ENCODE data around the gene GABRP.
"Not testable (repeated sequence)": the region's sequence is repeated elsewhere in the genome, so short reads cannot be mapped to it uniquely, and the experiment has no call there.

Gene GABRP, protein sequence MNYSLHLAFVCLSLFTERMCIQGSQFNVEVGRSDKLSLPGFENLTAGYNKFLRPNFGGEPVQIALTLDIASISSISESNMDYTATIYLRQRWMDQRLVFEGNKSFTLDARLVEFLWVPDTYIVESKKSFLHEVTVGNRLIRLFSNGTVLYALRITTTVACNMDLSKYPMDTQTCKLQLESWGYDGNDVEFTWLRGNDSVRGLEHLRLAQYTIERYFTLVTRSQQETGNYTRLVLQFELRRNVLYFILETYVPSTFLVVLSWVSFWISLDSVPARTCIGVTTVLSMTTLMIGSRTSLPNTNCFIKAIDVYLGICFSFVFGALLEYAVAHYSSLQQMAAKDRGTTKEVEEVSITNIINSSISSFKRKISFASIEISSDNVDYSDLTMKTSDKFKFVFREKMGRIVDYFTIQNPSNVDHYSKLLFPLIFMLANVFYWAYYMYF

DNA sequence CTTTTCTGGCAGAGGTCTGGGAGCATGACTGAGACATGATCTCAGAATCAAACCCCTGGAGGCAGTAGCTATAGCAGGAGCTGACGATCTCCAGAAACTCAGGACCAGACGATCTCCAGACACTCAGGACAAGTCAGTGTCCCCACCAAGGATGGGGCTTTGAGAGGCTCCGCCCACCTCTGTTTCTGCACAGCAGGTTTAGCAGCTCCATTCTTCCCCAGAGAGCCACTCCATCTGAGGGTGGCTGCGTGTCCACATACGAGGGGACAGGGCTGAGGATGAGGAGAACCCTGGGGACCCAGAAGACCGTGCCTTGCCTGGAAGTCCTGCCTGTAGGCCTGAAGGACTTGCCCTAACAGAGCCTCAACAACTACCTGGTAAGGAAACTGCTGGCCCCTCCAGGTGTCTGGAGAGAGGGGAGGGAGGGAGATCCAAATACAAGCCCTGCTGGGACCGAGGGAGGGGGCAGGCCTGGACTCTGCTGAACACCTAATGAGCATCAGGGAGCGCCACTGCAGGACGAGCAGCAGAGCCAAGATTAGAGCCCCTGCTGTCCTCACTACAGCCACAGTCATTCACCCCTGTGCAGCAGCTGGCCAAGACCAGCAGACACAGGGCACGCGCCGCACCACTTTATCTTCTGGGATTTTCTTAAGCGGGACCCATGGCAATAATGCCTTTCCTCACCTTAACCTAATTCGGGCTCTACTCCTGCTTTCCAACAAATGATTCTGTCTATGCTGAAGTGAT lies at the start of gene GABRP:
GABRP (plus strand) TSS at position 228 of the 750 bp plus-strand sequence. CDS start 4,891 bp downstream, outside the sequence.
- no peak for DNase-seq (ENCODE audit: low read depth, low spot score)

DNA sequence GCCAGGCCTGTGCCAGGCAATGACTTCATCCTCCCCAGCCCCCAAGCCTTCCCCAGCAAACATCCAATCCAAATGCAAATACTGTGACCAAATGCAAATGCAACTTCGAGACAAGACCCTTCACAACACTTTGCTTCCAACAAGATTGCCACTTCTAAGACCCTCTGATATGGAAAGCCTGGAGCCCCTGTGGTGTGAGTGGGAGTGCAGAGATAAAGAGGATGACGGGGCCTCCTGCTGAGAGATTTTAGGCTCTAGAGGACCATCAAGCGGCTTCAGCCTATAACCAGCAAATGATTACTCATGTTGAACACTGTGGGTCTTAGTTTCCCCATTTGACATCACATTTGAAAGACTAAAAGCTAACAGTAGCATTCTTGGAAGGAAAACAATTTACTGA lies 46.6 kb upstream of the GABRP start:
- no peak for DNase-seq (ENCODE audit: low read depth, low spot score)

- DNase-seq (ENCODE audit: low read depth, low spot score), result no peak
These were observed 45.9 kb upstream of the GABRP start for GRCh38 chr5:170737591-170737990.

GRCh38 chr5:170738840-170739239 lies 44.7 kb upstream of the GABRP start:
- no peak for DNase-seq (ENCODE audit: low read depth, low spot score)

DNA sequence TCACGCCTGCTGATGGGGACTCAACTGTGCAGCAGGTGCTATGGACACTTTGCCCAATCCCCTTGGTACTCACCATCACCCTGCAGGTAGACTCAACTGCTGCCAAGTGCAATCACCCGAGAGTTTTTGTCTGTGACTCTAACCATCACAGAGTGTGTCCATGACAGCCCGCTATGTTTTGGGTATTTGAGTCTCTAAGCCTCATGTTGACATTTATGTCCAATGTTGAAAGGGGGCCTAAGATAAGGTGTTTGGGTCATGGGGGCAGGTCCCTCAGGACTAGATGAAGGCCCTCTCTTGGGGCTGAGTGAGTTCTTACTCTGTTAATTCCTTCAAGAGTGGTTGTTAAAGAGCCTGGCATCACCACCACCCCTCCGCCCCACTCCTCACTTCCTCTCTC lies 44.1 kb upstream of the GABRP start:
- no peak for DNase-seq (ENCODE audit: low read depth, low spot score)

GRCh38 chr5:170740551-170741205 lies 42.8 kb upstream of the GABRP start:
- no peak for DNase-seq (ENCODE audit: low read depth, low spot score)

DNA sequence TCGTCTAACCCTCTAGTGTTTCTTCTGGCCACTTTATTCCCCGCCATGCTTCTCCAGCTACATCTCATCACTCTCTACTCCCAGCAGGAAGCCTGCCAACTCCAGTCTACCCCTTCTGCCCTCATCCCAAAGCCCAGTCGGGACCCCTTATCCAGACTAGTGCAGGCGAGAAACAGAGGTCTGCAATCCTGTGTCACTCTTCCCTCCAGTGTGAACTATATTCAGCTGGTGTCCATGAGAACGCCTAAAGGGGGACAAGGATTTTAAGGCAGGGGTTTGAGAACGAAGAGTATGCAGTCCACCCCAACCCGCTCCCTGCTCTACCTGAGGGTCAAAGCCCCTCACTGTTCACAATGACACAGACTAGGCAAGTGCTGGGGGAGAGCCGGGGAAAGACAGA lies 41.7 kb upstream of the GABRP start:
- no peak for DNase-seq (ENCODE audit: low read depth, low spot score)

DNA sequence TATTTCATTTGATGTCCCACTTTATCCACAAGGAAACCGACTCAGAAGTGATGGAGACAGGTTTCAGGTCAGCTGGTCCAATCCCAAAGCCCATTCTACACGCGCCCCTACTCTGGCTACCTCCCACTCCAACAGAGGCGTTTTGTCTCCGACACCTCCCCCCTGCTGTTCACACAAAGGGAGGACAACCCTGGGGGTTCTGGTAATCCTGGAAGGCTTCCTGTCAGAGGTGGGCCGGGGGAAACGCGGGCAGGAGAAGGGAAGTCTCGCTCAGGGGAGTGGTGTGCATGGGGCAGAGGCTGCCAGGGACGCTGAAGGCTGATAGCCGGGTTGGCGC lies 39.7 kb upstream of the GABRP start:
- DNase-seq (ENCODE audit: low read depth, low spot score), result no peak

DNA sequence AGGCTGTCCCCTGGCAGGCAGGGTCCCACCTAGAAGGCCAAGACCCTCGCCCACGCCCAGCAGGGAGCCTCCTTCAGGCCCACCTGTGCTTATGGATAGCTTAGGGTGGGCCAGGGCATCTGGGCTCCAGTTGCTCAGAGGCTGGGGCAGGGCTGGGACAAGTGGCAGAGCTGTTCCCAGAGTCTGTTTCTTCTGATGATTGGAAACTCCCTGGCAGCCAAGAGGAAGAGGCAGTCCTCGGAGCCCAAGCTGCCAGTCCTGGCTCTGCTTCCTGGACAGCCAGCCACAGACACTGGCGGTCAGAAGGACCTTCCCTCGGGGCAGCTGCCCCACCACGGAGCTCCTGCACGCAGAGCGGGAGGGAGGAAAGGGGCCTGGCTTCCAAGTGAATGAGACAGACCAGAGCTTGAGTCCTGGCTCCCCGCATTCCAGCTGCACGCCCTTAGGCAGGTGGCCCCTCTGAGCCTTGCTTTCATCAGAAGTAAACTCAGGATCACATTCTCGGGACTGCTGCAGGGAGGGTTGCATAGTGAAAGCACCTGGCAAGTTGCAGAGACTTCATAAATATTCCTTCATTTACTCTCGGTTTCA lies 37.9 kb upstream of the GABRP start:
- peak; percentile 50 for DNase-seq (ENCODE audit: low read depth, low spot score)

DNA sequence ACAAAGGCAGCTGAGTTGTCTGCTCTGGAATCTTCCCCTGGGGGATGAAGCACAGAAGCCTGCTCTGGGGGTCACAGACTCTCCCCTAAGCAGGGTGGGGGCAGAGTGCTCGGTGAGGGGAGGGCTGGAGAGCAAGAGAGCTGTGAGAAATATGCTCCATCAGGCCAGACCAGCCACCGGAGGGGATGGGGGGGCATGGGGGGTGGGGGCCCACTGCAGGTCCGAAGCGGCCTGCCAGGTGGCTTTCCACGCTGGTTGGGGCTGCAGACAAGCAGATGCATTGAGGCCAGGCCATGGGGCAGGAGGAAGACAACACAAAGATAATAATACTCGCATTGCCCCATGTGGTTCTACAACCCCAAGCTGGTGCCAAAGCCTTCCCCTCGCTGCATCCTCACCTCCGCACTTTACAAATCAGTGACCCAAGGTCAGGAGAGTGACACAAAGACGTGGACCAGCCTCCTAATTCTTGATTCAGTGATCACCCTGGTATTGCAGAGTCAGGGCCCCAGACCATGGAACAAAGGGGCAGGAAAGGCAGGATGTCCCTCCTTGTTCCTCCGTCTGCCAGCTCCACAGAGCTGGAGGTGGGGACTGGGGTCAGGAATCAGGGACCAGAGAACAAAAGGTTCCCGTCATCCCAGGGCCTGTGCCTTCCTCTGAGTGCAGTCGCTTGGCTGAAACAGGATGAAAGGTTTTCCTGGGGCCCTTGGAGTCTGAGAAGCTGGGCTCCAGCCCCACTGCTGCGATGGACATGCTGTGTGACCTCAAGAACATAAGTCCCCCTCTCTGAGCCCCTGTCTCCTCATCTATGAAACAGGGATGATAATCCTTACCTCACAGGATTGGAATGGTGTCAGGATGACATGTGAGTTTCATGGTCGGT lies 37.2 kb upstream of the GABRP start:
- no peak for DNase-seq (ENCODE audit: low read depth, low spot score)

GRCh38 chr5:170746961-170747340 lies 36.6 kb upstream of the GABRP start:
- DNase-seq (ENCODE audit: low read depth, low spot score), result no peak

- no peak for DNase-seq (ENCODE audit: low read depth, low spot score)
These were observed 36.2 kb upstream of the GABRP start for GRCh38 chr5:170747357-170747756.

GRCh38 chr5:170747851-170748250 lies 35.7 kb upstream of the GABRP start:
- DNase-seq (ENCODE audit: low read depth, low spot score), result peak; percentile 27

DNA sequence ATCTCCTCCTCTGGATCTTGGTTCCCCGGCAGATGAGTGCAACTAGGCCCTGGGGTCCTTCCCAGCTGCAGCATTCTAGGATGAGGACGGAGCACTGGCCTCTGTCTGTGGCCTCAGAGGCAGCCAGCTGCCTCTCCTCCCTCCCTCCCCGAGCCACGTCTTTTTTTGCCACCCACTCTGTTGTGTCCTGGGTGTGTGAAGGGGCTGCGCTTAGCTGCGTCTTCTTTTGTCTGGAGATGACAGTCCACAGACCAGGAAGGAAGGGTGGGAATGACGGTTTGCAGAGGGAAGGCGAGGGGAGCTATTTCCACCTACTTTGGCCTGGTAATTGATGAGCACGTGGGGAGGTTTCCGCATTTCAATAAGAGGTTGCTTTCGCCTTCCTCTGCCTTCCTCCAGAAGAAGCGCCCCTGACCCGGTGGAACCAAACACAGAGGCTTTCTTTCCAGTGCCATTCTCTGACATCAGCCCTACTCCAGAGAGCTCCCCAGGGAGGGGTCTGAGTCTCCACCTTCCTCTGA lies 34.5 kb upstream of the GABRP start:
- DNase-seq (ENCODE audit: low read depth, low spot score), result no peak

DNA sequence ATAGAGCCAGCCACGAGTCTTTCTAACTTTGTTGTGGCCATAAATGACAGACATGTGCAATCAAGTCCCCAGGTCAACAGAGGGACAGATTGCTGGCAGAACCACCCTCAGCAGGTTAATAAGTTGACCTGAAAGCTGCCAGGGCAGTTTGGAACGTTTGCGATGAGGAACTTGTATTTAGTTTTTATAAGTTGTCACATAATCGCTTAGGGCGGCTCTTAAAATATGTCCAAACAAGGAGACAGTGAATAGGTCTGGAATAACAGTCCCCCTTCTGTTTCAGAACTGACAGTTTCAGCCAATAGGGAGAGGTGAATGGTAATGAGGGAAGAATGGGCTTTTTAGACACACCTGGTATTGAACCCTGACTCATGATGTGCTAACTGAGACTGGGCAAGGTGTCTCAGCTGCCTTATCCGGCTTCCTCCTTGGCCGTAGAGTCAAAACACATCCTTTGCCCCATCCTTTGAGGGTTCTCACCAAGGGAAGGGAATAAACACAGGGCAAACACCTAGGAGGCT lies 33.6 kb upstream of the GABRP start:
- DNase-seq (ENCODE audit: low read depth, low spot score), result no peak

DNA sequence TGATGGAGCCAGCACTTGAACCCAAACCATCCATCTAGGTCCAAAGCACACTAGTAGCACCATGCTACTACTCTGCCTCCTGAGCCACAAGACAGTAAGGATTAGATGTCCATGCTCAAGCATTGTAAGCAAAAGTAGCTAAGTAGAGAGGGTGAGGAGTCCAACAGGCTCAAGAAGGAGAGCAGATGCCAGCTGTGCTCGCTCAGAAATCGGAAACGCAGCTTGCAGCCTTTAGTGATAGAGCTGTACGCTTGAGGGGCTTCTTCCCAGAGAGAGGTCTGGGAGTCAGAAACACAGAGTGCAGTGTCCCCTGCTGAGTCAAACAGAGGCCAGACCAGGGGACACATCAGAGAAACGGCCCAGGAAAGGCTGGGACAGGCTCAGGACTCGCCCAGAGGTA lies 32.7 kb upstream of the GABRP start:
- DNase-seq (ENCODE audit: low read depth, low spot score), result no peak

- DNase-seq (ENCODE audit: low read depth, low spot score), result no peak
These were observed 31.9 kb upstream of the GABRP start for GRCh38 chr5:170751631-170752030.

DNA sequence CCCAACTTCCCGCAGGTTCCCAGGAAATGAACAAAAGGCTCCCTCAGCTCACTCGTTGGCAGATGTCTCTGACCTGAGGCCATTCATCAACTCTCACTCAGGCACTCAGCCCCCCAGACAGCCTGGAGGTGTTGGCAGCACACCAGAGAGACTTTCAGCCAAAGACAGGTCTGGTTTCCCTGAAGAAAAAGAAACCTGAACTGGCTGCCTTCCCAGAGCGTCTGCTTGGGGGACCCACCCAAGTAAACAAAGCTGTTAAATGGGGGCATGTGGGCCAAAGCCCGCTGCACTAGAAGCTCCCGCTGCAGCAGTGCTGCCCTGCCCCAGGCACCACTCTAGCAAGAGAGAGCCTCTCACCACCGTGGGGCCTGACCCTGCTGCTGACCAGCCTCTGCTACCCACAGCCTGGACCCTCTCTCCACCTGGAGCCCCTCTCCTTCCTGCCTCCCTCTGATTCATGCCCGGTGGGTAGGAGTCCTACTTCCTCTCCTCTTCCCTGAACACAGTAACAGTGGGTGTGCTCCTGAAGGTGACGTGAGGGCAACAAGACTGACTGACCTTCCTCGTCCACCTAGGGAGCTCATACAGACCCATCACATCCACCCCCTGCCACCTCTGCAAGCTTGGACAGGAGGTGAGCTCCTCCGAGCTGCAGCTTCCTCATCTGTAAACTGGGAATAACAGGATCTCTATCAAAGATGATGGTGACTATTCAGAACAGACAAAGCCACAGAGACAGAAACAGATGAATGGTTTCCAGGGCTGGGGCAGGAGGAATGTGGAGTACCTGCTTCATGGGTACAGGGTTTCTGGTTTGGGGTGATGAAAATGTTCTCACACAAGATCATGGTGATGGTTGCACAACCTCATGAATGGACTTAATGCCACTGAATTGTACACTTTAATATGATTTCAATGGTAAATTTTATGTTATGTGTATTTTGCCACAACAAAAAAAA lies 31.0 kb upstream of the GABRP start:
- peak; percentile 51 for DNase-seq (ENCODE audit: low read depth, low spot score)

DNA sequence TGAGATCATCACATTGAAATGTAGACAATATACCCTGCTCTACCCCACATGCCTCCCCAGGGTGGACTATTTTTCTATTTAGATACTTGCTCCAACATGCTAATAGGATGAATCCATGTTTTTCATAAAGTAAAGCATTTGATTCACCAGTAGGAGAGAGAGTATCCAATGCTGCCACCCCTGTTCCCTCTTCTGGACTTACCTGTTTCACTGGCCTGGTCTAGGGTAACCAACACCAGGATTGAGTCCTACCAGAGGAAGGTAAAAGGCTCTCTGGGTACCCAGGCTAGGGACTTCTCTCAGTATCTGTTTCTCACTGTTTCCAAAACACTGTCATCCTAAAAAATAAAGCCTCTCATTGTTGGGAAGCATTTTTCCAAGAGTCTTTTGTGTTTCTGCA lies 30.2 kb upstream of the GABRP start:
- no peak for DNase-seq (ENCODE audit: low read depth, low spot score)

GRCh38 chr5:170754508-170754907 lies 29.0 kb upstream of the GABRP start:
- DNase-seq (ENCODE audit: low read depth, low spot score), result not testable (repeated sequence)

Measured in astrocyte of the hippocampus (primary cell).